ENCODE results near the gene HCFC1. TPM values are rescaled to one million over a fixed set of nuclear protein-coding genes. Genes with fewer than 3 reads are reported as not detected.

HCFC1 gene
- total and polyA plus RNA-seq, 9 of the 15 experiments (the other 6 are each of a cell fraction or from before 2014, with no cell fraction given): 2.8 to 133 (median 17.1) TPM

DNA sequence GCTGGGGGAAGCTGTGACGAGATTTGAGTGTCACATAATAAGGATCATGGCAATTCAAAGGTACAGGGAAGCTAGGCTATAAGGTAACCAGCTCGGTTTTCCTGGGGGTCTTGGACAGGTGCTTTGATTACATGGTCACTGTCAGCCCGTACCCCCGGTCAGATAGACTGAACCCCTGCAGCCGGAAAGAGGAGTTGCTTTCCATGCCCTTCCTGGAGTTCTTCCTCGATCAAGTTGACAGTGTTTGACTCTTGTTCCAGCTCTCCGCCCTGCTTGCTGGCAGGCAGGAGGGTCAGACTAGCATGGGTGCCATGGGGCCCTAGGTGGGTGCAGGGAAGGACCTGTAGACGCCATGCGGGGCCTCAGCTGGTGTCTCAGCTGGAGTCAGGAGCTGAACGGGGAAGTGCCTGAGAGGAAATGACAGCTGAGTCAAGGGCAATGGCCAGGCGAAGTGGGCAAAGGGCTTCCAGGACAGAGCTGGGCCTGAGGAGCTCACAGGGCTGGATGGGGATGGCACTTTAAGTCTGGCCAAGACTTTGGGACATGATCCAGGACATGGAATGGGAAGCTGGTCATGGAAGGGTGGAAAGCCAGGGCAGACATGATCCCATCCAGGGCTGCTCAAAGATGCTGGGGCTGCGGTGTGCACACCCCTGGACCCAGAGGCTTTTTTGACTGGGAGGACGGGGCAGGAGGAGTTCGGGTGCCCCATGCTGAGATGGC, 2.5 kb upstream of the HCFC1 start (continued):
- TF ChIP-seq, protein P1, sequence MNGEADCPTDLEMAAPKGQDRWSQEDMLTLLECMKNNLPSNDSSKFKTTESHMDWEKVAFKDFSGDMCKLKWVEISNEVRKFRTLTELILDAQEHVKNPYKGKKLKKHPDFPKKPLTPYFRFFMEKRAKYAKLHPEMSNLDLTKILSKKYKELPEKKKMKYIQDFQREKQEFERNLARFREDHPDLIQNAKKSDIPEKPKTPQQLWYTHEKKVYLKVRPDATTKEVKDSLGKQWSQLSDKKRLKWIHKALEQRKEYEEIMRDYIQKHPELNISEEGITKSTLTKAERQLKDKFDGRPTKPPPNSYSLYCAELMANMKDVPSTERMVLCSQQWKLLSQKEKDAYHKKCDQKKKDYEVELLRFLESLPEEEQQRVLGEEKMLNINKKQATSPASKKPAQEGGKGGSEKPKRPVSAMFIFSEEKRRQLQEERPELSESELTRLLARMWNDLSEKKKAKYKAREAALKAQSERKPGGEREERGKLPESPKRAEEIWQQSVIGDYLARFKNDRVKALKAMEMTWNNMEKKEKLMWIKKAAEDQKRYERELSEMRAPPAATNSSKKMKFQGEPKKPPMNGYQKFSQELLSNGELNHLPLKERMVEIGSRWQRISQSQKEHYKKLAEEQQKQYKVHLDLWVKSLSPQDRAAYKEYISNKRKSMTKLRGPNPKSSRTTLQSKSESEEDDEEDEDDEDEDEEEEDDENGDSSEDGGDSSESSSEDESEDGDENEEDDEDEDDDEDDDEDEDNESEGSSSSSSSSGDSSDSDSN (IDR thresholded peaks at IDR 0.05; ENCODE audit: borderline replicate concordance in 1 of 2, low read depth in 2 of 2, low read length in 2 of 2): no peak
- no peak for TF ChIP-seq BACH1 (tag; IDR thresholded peaks at IDR 0.05)
- TF ChIP-seq, protein P2, sequence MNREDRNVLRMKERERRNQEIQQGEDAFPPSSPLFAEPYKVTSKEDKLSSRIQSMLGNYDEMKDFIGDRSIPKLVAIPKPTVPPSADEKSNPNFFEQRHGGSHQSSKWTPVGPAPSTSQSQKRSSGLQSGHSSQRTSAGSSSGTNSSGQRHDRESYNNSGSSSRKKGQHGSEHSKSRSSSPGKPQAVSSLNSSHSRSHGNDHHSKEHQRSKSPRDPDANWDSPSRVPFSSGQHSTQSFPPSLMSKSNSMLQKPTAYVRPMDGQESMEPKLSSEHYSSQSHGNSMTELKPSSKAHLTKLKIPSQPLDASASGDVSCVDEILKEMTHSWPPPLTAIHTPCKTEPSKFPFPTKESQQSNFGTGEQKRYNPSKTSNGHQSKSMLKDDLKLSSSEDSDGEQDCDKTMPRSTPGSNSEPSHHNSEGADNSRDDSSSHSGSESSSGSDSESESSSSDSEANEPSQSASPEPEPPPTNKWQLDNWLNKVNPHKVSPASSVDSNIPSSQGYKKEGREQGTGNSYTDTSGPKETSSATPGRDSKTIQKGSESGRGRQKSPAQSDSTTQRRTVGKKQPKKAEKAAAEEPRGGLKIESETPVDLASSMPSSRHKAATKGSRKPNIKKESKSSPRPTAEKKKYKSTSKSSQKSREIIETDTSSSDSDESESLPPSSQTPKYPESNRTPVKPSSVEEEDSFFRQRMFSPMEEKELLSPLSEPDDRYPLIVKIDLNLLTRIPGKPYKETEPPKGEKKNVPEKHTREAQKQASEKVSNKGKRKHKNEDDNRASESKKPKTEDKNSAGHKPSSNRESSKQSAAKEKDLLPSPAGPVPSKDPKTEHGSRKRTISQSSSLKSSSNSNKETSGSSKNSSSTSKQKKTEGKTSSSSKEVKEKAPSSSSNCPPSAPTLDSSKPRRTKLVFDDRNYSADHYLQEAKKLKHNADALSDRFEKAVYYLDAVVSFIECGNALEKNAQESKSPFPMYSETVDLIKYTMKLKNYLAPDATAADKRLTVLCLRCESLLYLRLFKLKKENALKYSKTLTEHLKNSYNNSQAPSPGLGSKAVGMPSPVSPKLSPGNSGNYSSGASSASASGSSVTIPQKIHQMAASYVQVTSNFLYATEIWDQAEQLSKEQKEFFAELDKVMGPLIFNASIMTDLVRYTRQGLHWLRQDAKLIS (CRISPR knock-in tag; IDR thresholded peaks at IDR 0.05): 0 out of 2 replicates have a peak, but pooled peaks have one; percentile 29
- no peak for TF ChIP-seq MAFK (IDR thresholded peaks at IDR 0.05; ENCODE audit: low read length)
- TF ChIP-seq, protein P3, sequence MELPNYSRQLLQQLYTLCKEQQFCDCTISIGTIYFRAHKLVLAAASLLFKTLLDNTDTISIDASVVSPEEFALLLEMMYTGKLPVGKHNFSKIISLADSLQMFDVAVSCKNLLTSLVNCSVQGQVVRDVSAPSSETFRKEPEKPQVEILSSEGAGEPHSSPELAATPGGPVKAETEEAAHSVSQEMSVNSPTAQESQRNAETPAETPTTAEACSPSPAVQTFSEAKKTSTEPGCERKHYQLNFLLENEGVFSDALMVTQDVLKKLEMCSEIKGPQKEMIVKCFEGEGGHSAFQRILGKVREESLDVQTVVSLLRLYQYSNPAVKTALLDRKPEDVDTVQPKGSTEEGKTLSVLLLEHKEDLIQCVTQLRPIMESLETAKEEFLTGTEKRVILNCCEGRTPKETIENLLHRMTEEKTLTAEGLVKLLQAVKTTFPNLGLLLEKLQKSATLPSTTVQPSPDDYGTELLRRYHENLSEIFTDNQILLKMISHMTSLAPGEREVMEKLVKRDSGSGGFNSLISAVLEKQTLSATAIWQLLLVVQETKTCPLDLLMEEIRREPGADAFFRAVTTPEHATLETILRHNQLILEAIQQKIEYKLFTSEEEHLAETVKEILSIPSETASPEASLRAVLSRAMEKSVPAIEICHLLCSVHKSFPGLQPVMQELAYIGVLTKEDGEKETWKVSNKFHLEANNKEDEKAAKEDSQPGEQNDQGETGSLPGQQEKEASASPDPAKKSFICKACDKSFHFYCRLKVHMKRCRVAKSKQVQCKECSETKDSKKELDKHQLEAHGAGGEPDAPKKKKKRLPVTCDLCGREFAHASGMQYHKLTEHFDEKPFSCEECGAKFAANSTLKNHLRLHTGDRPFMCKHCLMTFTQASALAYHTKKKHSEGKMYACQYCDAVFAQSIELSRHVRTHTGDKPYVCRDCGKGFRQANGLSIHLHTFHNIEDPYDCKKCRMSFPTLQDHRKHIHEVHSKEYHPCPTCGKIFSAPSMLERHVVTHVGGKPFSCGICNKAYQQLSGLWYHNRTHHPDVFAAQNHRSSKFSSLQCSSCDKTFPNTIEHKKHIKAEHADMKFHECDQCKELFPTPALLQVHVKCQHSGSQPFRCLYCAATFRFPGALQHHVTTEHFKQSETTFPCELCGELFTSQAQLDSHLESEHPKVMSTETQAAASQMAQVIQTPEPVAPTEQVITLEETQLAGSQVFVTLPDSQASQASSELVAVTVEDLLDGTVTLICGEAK (IDR thresholded peaks at IDR 0.05): no peak
- TF ChIP-seq, protein P3 (CRISPR knock-in tag; IDR thresholded peaks at IDR 0.05): no peak
- TF ChIP-seq, protein P4, sequence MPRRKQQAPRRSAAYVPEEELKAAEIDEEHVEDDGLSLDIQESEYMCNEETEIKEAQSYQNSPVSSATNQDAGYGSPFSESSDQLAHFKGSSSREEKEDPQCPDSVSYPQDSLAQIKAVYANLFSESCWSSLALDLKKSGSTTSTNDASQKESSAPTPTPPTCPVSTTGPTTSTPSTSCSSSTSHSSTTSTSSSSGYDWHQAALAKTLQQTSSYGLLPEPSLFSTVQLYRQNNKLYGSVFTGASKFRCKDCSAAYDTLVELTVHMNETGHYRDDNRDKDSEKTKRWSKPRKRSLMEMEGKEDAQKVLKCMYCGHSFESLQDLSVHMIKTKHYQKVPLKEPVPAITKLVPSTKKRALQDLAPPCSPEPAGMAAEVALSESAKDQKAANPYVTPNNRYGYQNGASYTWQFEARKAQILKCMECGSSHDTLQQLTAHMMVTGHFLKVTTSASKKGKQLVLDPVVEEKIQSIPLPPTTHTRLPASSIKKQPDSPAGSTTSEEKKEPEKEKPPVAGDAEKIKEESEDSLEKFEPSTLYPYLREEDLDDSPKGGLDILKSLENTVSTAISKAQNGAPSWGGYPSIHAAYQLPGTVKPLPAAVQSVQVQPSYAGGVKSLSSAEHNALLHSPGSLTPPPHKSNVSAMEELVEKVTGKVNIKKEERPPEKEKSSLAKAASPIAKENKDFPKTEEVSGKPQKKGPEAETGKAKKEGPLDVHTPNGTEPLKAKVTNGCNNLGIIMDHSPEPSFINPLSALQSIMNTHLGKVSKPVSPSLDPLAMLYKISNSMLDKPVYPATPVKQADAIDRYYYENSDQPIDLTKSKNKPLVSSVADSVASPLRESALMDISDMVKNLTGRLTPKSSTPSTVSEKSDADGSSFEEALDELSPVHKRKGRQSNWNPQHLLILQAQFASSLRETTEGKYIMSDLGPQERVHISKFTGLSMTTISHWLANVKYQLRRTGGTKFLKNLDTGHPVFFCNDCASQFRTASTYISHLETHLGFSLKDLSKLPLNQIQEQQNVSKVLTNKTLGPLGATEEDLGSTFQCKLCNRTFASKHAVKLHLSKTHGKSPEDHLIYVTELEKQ (CRISPR knock-in tag; IDR thresholded peaks at IDR 0.05): no peak
